HL-60 (cell line): ENCODE data around the gene DDOST.

ENCODE experiments used
- DNase-seq, 2 experiments: peaks; one replicate each; pipeline ENCODE4 v3.0.0-alpha.2; 2010 to 2020; ENCODE audit warnings: low read depth in 1 of 2, low spot score in 1 of 2
- H3K27ac ChIP-seq: fragments of 250-450 bp; sonication (Bioruptor Pico); replicated peaks from 2 replicates; pipeline ENCODE4 v1.5.1; 2020; ENCODE audit warnings: mild to moderate bottlenecking, moderate library complexity
- H3K27me3 ChIP-seq: fragments of 250-450 bp; sonication (Bioruptor Pico); 2 replicates; pipeline ENCODE4 v1.5.1; 2021; ENCODE audit warnings: mild to moderate bottlenecking, moderate library complexity; ENCODE audit not compliant: insufficient read depth, poor library complexity, severe bottlenecking
- H3K4me3 ChIP-seq: replicated peaks from 2 replicates; pipeline ENCODE4 v1.5.1; 2011; ENCODE audit warnings: mild to moderate bottlenecking, control low read depth, low read length; ENCODE audit not compliant: insufficient read depth
- GABPA ChIP-seq: IDR thresholded peaks from 2 replicates; pipeline ENCODE4 v1.6.1; 2012; ENCODE audit warnings: low read depth
- POLR2AphosphoS5 ChIP-seq: IDR thresholded peaks from 2 replicates; pipeline ENCODE4 v1.6.1; 2012; ENCODE audit warnings: low read depth
- SPI1 ChIP-seq: IDR thresholded peaks from 2 replicates; pipeline ENCODE4 v1.6.1; 2012; ENCODE audit warnings: low read depth, mild to moderate bottlenecking, borderline replicate concordance
- TF ChIP-seq, protein P1 (sequence below): IDR thresholded peaks from 2 replicates; pipeline ENCODE4 v1.6.1; 2012; ENCODE audit warnings: low read depth; ENCODE audit not compliant: insufficient replicate concordance
- TF ChIP-seq, protein P2 (sequence below): IDR thresholded peaks from one replicate; pipeline ENCODE4 v1.5.1; 2011; ENCODE audit warnings: low read length, control low read depth, inconsistent platforms; ENCODE audit not compliant: insufficient read depth

The DDOST gene

DNA sequence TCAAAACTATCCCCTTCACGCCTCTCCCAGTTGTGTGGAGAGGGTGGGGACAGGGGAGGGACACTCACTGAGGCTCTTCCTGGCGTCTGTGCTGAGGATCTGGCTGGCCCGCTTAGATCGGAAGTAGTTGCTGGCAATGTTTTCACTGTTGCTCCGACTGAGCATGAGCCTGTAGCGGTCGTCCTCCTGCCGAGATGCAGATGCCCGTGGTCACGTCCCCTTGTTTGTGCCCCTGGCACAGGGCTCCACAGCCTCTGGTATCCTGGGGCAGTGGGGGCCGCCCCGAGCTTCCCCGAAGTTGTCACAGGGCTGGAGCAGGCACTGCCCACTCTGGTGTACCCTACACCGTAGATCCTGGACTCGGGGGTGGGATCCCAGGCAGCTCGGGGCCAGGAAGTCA, 5.0 kb upstream of the DDOST start:
- DNase-seq: no peak
- Histone ChIP-seq H3K27ac (no peak overlapping the region), H3K4me3 (no peak overlapping the region), H3K27me3 (no peaks in the 10 kb centered on the region)
- TF ChIP-seq POLR2AphosphoS5: no peak
- no peak for TF ChIP-seq GABPA
- TF ChIP-seq SPI1: no peak
- TF ChIP-seq, protein P1, sequence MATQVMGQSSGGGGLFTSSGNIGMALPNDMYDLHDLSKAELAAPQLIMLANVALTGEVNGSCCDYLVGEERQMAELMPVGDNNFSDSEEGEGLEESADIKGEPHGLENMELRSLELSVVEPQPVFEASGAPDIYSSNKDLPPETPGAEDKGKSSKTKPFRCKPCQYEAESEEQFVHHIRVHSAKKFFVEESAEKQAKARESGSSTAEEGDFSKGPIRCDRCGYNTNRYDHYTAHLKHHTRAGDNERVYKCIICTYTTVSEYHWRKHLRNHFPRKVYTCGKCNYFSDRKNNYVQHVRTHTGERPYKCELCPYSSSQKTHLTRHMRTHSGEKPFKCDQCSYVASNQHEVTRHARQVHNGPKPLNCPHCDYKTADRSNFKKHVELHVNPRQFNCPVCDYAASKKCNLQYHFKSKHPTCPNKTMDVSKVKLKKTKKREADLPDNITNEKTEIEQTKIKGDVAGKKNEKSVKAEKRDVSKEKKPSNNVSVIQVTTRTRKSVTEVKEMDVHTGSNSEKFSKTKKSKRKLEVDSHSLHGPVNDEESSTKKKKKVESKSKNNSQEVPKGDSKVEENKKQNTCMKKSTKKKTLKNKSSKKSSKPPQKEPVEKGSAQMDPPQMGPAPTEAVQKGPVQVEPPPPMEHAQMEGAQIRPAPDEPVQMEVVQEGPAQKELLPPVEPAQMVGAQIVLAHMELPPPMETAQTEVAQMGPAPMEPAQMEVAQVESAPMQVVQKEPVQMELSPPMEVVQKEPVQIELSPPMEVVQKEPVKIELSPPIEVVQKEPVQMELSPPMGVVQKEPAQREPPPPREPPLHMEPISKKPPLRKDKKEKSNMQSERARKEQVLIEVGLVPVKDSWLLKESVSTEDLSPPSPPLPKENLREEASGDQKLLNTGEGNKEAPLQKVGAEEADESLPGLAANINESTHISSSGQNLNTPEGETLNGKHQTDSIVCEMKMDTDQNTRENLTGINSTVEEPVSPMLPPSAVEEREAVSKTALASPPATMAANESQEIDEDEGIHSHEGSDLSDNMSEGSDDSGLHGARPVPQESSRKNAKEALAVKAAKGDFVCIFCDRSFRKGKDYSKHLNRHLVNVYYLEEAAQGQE: no peak
- TF ChIP-seq, protein P2, sequence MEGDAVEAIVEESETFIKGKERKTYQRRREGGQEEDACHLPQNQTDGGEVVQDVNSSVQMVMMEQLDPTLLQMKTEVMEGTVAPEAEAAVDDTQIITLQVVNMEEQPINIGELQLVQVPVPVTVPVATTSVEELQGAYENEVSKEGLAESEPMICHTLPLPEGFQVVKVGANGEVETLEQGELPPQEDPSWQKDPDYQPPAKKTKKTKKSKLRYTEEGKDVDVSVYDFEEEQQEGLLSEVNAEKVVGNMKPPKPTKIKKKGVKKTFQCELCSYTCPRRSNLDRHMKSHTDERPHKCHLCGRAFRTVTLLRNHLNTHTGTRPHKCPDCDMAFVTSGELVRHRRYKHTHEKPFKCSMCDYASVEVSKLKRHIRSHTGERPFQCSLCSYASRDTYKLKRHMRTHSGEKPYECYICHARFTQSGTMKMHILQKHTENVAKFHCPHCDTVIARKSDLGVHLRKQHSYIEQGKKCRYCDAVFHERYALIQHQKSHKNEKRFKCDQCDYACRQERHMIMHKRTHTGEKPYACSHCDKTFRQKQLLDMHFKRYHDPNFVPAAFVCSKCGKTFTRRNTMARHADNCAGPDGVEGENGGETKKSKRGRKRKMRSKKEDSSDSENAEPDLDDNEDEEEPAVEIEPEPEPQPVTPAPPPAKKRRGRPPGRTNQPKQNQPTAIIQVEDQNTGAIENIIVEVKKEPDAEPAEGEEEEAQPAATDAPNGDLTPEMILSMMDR: no peak

DNA sequence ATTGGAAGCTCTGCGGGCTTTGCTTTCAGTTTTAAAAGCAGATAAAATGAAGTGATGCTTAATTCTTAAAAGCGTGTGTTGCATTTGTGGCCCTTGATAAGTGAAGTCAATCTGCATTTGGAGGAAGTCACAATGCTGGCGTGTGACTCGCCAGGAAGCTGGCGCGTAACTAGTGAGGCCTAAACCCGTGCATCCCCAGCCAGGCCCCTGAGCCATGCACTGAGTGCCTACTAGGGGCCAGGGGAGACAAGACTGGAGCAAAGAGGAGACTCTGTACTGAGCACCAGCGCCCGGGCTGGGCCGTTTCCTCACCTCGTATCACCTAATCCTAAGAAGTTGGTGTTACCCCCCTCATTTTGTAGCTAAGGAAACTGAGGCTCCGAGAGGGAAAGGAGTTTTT, 4.6 kb upstream of the DDOST start:
- Histone ChIP-seq H3K27me3 (no peaks in the 10 kb centered on the region), H3K27ac (no peak overlapping the region), H3K4me3 (no peak overlapping the region)
- TF ChIP-seq GABPA (no peak), POLR2AphosphoS5 (no peak), SPI1 (no peak)
- TF ChIP-seq, protein P1: no peak
- TF ChIP-seq, protein P2: no peak
- peak in 1 of 2 experiments; percentile 41 for DNase-seq

DNA sequence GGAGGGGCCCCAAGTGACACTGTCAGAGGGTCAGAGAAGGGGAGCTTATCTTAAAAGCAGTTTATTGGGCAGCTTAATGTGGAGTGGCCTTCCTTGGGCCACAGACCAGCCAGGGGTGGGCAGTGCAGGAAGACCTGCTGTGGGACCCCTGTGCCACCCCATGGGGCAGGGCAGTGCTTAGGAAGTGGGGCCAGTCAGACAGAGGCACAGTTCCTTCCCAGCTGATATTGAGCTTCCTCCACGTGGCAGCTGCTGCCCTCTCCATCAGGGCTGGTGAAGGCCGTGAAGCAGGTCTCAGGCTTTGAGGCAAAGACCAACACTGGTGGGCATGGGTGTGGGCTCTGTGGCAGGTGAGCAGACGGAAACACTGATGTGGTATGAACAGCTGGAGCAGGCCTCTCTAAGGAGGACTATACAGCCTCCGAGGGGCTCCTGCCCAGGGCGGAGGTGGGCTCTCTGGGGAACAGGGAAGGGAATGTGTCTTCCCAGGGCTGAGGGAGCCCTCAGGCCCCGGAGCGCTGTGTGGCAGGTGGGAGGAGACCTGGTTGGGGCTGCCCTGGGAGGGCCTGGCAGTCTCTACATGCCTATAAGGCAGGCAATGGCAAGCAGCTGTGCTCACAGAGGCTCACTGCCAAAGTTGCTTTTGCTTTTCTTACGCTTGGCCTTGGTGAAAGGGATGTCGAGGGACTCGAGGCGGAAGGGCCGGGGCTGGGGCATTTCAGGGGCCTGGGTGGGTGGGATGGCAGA, 3.0 kb upstream of the DDOST start:
- H3K4me3 ChIP-seq: no peak overlapping the region
- no peaks in the 10 kb centered on the region for H3K27me3 ChIP-seq
- no peak overlapping the region for H3K27ac ChIP-seq
- DNase-seq: no peak
- TF ChIP-seq, protein P1: no peak
- TF ChIP-seq SPI1: no peak
- TF ChIP-seq POLR2AphosphoS5: no peak
- TF ChIP-seq, protein P2: no peak
- no peak for TF ChIP-seq GABPA
